HepG2 (cell line): ENCODE results near the gene IKZF5. TPM values are rescaled to one million over a fixed set of nuclear protein-coding genes. Genes with fewer than 3 reads are reported as not detected.
A peak's percentile ranks its signal among the peaks of the same experiment; 100 is the strongest.

Source experiments
- CREB1 ChIP-seq, 2 experiments: fragments of 450-650 bp in 1 of 2; IDR thresholded peaks; 2 replicates each; pipeline ENCODE4 v1.6.1; 2016 to 2017; ENCODE audit warnings: control low read depth in 1 of 2, mild to moderate bottlenecking in 1 of 2, missing compliant biosample characterization in 1 of 2, missing genetic modification characterization in 1 of 2
- HES4 ChIP-seq: sonication (generic); formaldehyde crosslinking; IDR thresholded peaks from 2 replicates; pipeline ENCODE4 v1.9.0; 2021; ENCODE audit warnings: mild to moderate bottlenecking, missing genetic modification reagents, borderline replicate concordance
- HMGA1 ChIP-seq: sonication (generic); formaldehyde crosslinking; conservative IDR thresholded peaks from 2 replicates; pipeline ENCODE4 v1.4.0; 2020; ENCODE audit warnings: missing genetic modification reagents
- PRMT3 ChIP-seq: sonication (generic); formaldehyde crosslinking; IDR thresholded peaks from 2 replicates; pipeline ENCODE4 v1.8.1; 2022; ENCODE audit warnings: low read depth, mild to moderate bottlenecking, moderate library complexity, missing genetic modification reagents, borderline replicate concordance
- RXRA ChIP-seq: sonication (generic); formaldehyde crosslinking; IDR thresholded peaks from 2 replicates; pipeline ENCODE4 v1.5.1; 2020; ENCODE audit warnings: missing genetic modification reagents
- SCMH1 ChIP-seq: sonication (generic); formaldehyde crosslinking; IDR thresholded peaks from 2 replicates; pipeline ENCODE4 v1.9.0; 2021; ENCODE audit warnings: missing genetic modification reagents, mild to moderate bottlenecking, borderline replicate concordance
- ZFP62 ChIP-seq: sonication (generic); formaldehyde crosslinking; IDR thresholded peaks from 2 replicates; pipeline ENCODE4 v1.4.0; 2020; ENCODE audit warnings: missing genetic modification reagents
- ZKSCAN8 ChIP-seq: IDR thresholded peaks from 2 replicates; pipeline ENCODE4 v1.6.1; 2016; ENCODE audit warnings: borderline replicate concordance, missing genetic modification reagents, missing compliant biosample characterization
- ZNF101 ChIP-seq: sonication (generic); formaldehyde crosslinking; IDR thresholded peaks from 2 replicates; pipeline ENCODE4 v1.4.0; 2020; ENCODE audit warnings: mild to moderate bottlenecking, low read depth, missing genetic modification reagents, borderline replicate concordance
- ZNF614 ChIP-seq: IDR thresholded peaks from 2 replicates; pipeline ENCODE4 v1.6.1; 2018; ENCODE audit warnings: missing biosample characterization, missing genetic modification reagents, inconsistent platforms, borderline replicate concordance
- ZNF616 ChIP-seq: sonication (generic); formaldehyde crosslinking; IDR thresholded peaks from 2 replicates; pipeline ENCODE4 v1.5.0; 2020; ENCODE audit warnings: low read depth, mild to moderate bottlenecking, missing genetic modification reagents
- ZNF674 ChIP-seq: sonication (generic); formaldehyde crosslinking; IDR thresholded peaks from 2 replicates; pipeline ENCODE4 v1.5.0; 2020; ENCODE audit warnings: low read depth, mild to moderate bottlenecking, missing genetic modification reagents
- ZNF709 ChIP-seq: sonication (generic); formaldehyde crosslinking; IDR thresholded peaks from 2 replicates; pipeline ENCODE4 v1.5.0; 2020; ENCODE audit warnings: mild to moderate bottlenecking, missing genetic modification reagents
- ZNF777 ChIP-seq: sonication (generic); formaldehyde crosslinking; IDR thresholded peaks from 2 replicates; pipeline ENCODE4 v1.4.0; 2020; ENCODE audit warnings: missing genetic modification reagents
- ZNF780A ChIP-seq: sonication (generic); formaldehyde crosslinking; IDR thresholded peaks from 2 replicates; pipeline ENCODE4 v1.8.0; 2022; ENCODE audit warnings: mild to moderate bottlenecking, missing genetic modification reagents, moderate library complexity
- polyA plus RNA-seq, 8 experiments: library from polyadenylated mRNA; depleted of rRNA in 3 of 8; stranded (reverse) in 7 of 8; unstranded in 1 of 8; fragments of >200 nt; fragmentation: Illumina TruSeq in 4 of 8; extraction: Trizol in 4 of 8; gene quantifications; 2 replicates each; pipeline versions ENCODE4 v1.2.1 to v1.2.3, GENCODE V29; 2011 to 2016; ENCODE audit warnings: low read depth in 4 of 8, missing spikeins in 1 of 8, mixed read lengths in 1 of 8; ENCODE audit not compliant: insufficient read depth in 1 of 8
- total RNA-seq, 5 experiments: library from RNA; depleted of rRNA; stranded (reverse); fragments of >200 nt; fragmentation: Illumina TruSeq; extraction: Trizol; gene quantifications; 2 replicates each; pipeline ENCODE4 v1.2.3, GENCODE V29; 2016; ENCODE audit warnings: low read depth in 1 of 5
- TF ChIP-seq, protein P1 (sequence below): sonication (generic); formaldehyde crosslinking; IDR thresholded peaks from 2 replicates; pipeline ENCODE4 v1.4.0; 2020; ENCODE audit warnings: low read depth, mild to moderate bottlenecking, missing genetic modification reagents
- TF ChIP-seq, protein P2 (sequence below): sonication (generic); formaldehyde crosslinking; IDR thresholded peaks from 2 replicates; pipeline ENCODE4 v1.4.0; 2020; ENCODE audit warnings: missing genetic modification reagents, borderline replicate concordance
- TF ChIP-seq, protein P3 (sequence below): sonication (generic); formaldehyde crosslinking; IDR thresholded peaks from 2 replicates; pipeline ENCODE4 v1.4.0; 2020; ENCODE audit warnings: missing genetic modification reagents

Gene IKZF5
- total and polyA plus RNA-seq, 2 of the 13 experiments (the other 11 are each of a cell fraction or from before 2014, with no cell fraction given) = 3.7 to 12.0 TPM

DNA sequence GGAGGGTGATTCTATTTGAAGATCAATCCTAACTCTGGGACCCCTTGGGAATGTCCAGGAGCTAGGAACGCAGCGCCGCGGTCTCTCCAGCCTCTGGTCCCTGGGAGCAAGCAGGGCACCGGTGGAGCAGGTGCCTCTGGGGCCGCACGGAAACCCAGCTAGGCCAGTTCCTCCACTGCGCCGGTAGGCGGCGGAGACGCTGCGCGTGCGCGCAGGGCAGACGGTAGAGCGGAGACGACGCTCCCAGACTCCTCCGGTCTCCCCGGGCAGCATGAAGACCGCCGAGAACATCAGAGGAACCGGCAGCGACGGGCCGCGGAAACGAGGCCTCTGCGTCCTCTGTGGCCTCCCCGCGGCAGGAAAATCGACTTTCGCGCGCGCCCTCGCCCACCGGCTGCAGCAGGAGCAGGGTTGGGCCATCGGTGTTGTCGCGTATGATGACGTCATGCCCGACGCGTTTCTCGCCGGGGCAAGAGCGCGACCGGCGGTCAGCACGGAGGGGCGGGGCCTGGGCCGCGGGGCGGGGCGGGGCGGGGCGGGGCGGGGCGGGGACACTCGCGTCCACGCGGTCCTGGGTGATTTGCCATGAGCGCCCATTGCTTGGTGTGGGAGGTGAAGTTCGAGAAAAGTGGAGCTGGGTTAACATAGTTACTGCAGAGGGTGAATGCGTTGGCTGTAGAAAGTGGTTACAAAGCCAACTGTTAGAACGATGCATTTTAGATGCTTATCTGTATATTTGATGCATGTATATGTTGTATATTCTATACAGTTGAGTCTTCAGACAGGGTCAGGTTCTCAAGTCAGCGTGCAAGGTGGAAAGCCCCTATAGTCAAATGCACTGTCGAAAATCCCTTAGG lies 28.2 kb downstream of the IKZF5 start, which contains the start of gene PSTK (continued):
- TF ChIP-seq, protein P1, sequence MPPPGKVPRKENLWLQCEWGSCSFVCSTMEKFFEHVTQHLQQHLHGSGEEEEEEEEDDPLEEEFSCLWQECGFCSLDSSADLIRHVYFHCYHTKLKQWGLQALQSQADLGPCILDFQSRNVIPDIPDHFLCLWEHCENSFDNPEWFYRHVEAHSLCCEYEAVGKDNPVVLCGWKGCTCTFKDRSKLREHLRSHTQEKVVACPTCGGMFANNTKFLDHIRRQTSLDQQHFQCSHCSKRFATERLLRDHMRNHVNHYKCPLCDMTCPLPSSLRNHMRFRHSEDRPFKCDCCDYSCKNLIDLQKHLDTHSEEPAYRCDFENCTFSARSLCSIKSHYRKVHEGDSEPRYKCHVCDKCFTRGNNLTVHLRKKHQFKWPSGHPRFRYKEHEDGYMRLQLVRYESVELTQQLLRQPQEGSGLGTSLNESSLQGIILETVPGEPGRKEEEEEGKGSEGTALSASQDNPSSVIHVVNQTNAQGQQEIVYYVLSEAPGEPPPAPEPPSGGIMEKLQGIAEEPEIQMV (CRISPR knock-in tag) = peak; percentile 30; the same call in 1 of the 2 replicates
- TF ChIP-seq PRMT3 (CRISPR knock-in tag) (no peak), ZNF614 (CRISPR knock-in tag) (no peak), SCMH1 (no peak), RXRA (CRISPR knock-in tag) (peak; percentile 78; the same call in 1 of the 2 replicates), ZNF674 (CRISPR knock-in tag) (0 out of 2 replicates have a peak, but pooled peaks have one; percentile 63), CREB1 (IDR thresholded peaks at IDR 0.05) (peak; percentile 99), CREB1 (CRISPR knock-in tag; IDR thresholded peaks at IDR 0.05) (peak; percentile 94), HMGA1 (CRISPR knock-in tag) (no peak), HES4 (CRISPR knock-in tag) (peak; percentile 94), ZFP62 (no peak), ZNF616 (no peak), ZNF780A (CRISPR knock-in tag) (0 out of 2 replicates have a peak, but pooled peaks have one; percentile 63), ZNF101 (CRISPR knock-in tag) (no peak), ZNF777 (peak; percentile 81), ZNF709 (CRISPR knock-in tag) (0 out of 2 replicates have a peak, but pooled peaks have one; percentile 86), ZKSCAN8 (CRISPR knock-in tag) (no peak)
- TF ChIP-seq, protein P2, sequence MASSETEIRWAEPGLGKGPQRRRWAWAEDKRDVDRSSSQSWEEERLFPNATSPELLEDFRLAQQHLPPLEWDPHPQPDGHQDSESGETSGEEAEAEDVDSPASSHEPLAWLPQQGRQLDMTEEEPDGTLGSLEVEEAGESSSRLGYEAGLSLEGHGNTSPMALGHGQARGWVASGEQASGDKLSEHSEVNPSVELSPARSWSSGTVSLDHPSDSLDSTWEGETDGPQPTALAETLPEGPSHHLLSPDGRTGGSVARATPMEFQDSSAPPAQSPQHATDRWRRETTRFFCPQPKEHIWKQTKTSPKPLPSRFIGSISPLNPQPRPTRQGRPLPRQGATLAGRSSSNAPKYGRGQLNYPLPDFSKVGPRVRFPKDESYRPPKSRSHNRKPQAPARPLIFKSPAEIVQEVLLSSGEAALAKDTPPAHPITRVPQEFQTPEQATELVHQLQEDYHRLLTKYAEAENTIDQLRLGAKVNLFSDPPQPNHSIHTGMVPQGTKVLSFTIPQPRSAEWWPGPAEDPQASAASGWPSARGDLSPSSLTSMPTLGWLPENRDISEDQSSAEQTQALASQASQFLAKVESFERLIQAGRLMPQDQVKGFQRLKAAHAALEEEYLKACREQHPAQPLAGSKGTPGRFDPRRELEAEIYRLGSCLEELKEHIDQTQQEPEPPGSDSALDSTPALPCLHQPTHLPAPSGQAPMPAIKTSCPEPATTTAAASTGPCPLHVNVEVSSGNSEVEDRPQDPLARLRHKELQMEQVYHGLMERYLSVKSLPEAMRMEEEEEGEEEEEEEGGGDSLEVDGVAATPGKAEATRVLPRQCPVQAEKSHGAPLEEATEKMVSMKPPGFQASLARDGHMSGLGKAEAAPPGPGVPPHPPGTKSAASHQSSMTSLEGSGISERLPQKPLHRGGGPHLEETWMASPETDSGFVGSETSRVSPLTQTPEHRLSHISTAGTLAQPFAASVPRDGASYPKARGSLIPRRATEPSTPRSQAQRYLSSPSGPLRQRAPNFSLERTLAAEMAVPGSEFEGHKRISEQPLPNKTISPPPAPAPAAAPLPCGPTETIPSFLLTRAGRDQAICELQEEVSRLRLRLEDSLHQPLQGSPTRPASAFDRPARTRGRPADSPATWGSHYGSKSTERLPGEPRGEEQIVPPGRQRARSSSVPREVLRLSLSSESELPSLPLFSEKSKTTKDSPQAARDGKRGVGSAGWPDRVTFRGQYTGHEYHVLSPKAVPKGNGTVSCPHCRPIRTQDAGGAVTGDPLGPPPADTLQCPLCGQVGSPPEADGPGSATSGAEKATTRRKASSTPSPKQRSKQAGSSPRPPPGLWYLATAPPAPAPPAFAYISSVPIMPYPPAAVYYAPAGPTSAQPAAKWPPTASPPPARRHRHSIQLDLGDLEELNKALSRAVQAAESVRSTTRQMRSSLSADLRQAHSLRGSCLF (CRISPR knock-in tag) = peak; percentile 82; the same call in 1 of the 2 replicates
- TF ChIP-seq, protein P3, sequence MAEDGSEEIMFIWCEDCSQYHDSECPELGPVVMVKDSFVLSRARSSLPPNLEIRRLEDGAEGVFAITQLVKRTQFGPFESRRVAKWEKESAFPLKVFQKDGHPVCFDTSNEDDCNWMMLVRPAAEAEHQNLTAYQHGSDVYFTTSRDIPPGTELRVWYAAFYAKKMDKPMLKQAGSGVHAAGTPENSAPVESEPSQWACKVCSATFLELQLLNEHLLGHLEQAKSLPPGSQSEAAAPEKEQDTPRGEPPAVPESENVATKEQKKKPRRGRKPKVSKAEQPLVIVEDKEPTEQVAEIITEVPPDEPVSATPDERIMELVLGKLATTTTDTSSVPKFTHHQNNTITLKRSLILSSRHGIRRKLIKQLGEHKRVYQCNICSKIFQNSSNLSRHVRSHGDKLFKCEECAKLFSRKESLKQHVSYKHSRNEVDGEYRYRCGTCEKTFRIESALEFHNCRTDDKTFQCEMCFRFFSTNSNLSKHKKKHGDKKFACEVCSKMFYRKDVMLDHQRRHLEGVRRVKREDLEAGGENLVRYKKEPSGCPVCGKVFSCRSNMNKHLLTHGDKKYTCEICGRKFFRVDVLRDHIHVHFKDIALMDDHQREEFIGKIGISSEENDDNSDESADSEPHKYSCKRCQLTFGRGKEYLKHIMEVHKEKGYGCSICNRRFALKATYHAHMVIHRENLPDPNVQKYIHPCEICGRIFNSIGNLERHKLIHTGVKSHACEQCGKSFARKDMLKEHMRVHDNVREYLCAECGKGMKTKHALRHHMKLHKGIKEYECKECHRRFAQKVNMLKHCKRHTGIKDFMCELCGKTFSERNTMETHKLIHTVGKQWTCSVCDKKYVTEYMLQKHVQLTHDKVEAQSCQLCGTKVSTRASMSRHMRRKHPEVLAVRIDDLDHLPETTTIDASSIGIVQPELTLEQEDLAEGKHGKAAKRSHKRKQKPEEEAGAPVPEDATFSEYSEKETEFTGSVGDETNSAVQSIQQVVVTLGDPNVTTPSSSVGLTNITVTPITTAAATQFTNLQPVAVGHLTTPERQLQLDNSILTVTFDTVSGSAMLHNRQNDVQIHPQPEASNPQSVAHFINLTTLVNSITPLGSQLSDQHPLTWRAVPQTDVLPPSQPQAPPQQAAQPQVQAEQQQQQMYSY (CRISPR knock-in tag) = 0 out of 2 replicates have a peak, but pooled peaks have one; percentile 37
